Non-pigmented ciliary epithelial cell (primary cell): ENCODE results near the gene MYMK.

Experiments
- DNase-seq: peaks from one replicate; pipeline ENCODE4 v3.0.0-alpha.2; 2010; ENCODE audit warnings: low read depth

Gene MYMK

GRCh38 chr9:133485531-133486260 is 39.1 kb downstream of the MYMK start:
- DNase-seq = no peak

- DNase-seq = no peak
Observed at GRCh38 chr9:133484671-133485437, 39.9 kb downstream of the MYMK start.

- DNase-seq = no peak
Observed at GRCh38 chr9:133483611-133484010, 41.1 kb downstream of the MYMK start.

GRCh38 chr9:133478851-133479711 is 45.7 kb downstream of the MYMK start, which contains the start of gene SLC2A6:
Gene SLC2A6 (minus strand): TSS chr9:133479099. CDS start chr9:133479059, 40 bp downstream.
- no peak for DNase-seq

- DNase-seq = no peak
Observed at GRCh38 chr9:133477992-133478850, 46.5 kb downstream of the MYMK start.

GRCh38 chr9:133477461-133477860 is 47.3 kb downstream of the MYMK start:
- no peak for DNase-seq

GRCh38 chr9:133476941-133477340 is 47.8 kb downstream of the MYMK start:
- no peak for DNase-seq

GRCh38 chr9:133476036-133476931 is 48.5 kb downstream of the MYMK start:
- DNase-seq = no peak

- DNase-seq = no peak
Observed at GRCh38 chr9:133475292-133476012, 49.3 kb downstream of the MYMK start.

GRCh38 chr9:133474853-133475252 is 49.9 kb downstream of the MYMK start:
- no peak for DNase-seq

- no peak for DNase-seq
Observed at GRCh38 chr9:133474215-133474614, 50.5 kb downstream of the MYMK start.

GRCh38 chr9:133473743-133474142 is 51.0 kb downstream of the MYMK start:
- DNase-seq = no peak

- no peak for DNase-seq
Observed at GRCh38 chr9:133472753-133473378, 51.9 kb downstream of the MYMK start.

GRCh38 chr9:133472277-133472645 is 52.5 kb downstream of the MYMK start:
- no peak for DNase-seq

- DNase-seq = no peak
Observed at GRCh38 chr9:133471551-133472276, 53.0 kb downstream of the MYMK start.

GRCh38 chr9:133470988-133471387 is 53.8 kb downstream of the MYMK start:
- DNase-seq = no peak

GRCh38 chr9:133470427-133470924 is 54.3 kb downstream of the MYMK start:
- DNase-seq = no peak

- DNase-seq = no peak
Observed at GRCh38 chr9:133468777-133469421, 55.9 kb downstream of the MYMK start.
